K562 (cell line): ENCODE measurements around the gene AIFM1.

Experiments
- CHD4 ChIP-seq: fragments of 200-600 bp; sonication (generic); IDR thresholded peaks from 3 replicates; pipeline ENCODE4 v1.6.1; 2012; ENCODE audit warnings: low read depth, mild to moderate bottlenecking, mixed read lengths, low read length, inconsistent platforms; ENCODE audit not compliant: insufficient read depth, insufficient replicate concordance, poor library complexity, severe bottlenecking
- SAFB2 ChIP-seq: fragments of 200-400 bp; formaldehyde crosslinking; IDR thresholded peaks from 2 replicates; pipeline ENCODE4 v1.6.1; 2018; ENCODE audit warnings: borderline replicate concordance, low read length, low read depth, moderate library complexity; ENCODE audit not compliant: severe bottlenecking
- ZSCAN29 ChIP-seq: fragments of 450-650 bp; IDR thresholded peaks from 2 replicates; pipeline ENCODE4 v1.6.1; 2017
- TF ChIP-seq, protein P1 (sequence below), 3 experiments: IDR thresholded peaks in 2 of 3; conservative IDR thresholded peaks in 1 of 3; 2 replicates each; pipeline ENCODE4 v1.5.1; 2011 to 2012; ENCODE audit warnings: low read length in 3 of 3, mild to moderate bottlenecking in 3 of 3, control low read depth in 2 of 3, improper control_type of control experiment in 1 of 3, inconsistent platforms in 1 of 3, low read depth in 1 of 3, mixed read lengths in 1 of 3, moderate library complexity in 1 of 3; ENCODE audit not compliant: insufficient read depth in 2 of 3

- TF ChIP-seq ZSCAN29, result no peak
- TF ChIP-seq, protein P1, sequence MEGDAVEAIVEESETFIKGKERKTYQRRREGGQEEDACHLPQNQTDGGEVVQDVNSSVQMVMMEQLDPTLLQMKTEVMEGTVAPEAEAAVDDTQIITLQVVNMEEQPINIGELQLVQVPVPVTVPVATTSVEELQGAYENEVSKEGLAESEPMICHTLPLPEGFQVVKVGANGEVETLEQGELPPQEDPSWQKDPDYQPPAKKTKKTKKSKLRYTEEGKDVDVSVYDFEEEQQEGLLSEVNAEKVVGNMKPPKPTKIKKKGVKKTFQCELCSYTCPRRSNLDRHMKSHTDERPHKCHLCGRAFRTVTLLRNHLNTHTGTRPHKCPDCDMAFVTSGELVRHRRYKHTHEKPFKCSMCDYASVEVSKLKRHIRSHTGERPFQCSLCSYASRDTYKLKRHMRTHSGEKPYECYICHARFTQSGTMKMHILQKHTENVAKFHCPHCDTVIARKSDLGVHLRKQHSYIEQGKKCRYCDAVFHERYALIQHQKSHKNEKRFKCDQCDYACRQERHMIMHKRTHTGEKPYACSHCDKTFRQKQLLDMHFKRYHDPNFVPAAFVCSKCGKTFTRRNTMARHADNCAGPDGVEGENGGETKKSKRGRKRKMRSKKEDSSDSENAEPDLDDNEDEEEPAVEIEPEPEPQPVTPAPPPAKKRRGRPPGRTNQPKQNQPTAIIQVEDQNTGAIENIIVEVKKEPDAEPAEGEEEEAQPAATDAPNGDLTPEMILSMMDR (IDR thresholded peaks at IDR 0.05 in 2 of 3, conservative IDR thresholded peaks at IDR 0.05 in 1 of 3; ENCODE audit: insufficient read depth in 2 of 3, low read depth in 1 of 3, low read length in 3 of 3), result peak; percentile 73 to 81 (median 76)
- TF ChIP-seq SAFB2, result no peak
- no peak for TF ChIP-seq CHD4
Observed at GRCh38 chrX:130079824-130080406, 85.7 kb downstream of the AIFM1 start.
